GM21576 (cell line): ENCODE results near the gene SLC9B1.
A peak's percentile ranks its signal among the peaks of the same experiment; 100 is the strongest.
"Not testable (repeated sequence)": the region's sequence is repeated elsewhere in the genome, so short reads cannot be mapped to it uniquely, and the experiment has no call there.

Source experiments
- ATAC-seq: cut with Tn5 transposase; IDR thresholded peaks from one replicate; pipeline ENCODE4 v1.9.1; 2021; ENCODE audit warnings: mild to moderate bottlenecking, moderate library complexity; ENCODE audit not compliant: unreplicated experiment

SLC9B1 gene

GRCh38 chr4:103012060-103012459, 7.4 kb downstream of the SLC9B1 start:
- ATAC-seq, result no peak

- no peak for ATAC-seq
Measured at GRCh38 chr4:103011378-103012025, 8.0 kb downstream of the SLC9B1 start.

GRCh38 chr4:103010804-103011203, 8.7 kb downstream of the SLC9B1 start:
- no peak for ATAC-seq

- ATAC-seq, result peak; percentile 60
Measured at GRCh38 chr4:103008875-103009729, 10.4 kb downstream of the SLC9B1 start.

GRCh38 chr4:103002551-103002950, 17.0 kb downstream of the SLC9B1 start:
- ATAC-seq, result no peak

GRCh38 chr4:102994803-102995202, 24.7 kb downstream of the SLC9B1 start:
- ATAC-seq, result no peak

- not testable (repeated sequence) for ATAC-seq
Measured at GRCh38 chr4:102993985-102994384, 25.5 kb downstream of the SLC9B1 start.

- ATAC-seq, result no peak
Measured at GRCh38 chr4:102988429-102989020, 31.0 kb downstream of the SLC9B1 start.

GRCh38 chr4:102981005-102981404, 38.5 kb downstream of the SLC9B1 start:
- no peak for ATAC-seq

GRCh38 chr4:102961813-102962212, 57.7 kb downstream of the SLC9B1 start:
- ATAC-seq, result not testable (repeated sequence)

GRCh38 chr4:102959496-102959895, 60.0 kb downstream of the SLC9B1 start:
- ATAC-seq, result no peak

- no peak for ATAC-seq
Measured at GRCh38 chr4:102945066-102945465, 74.4 kb downstream of the SLC9B1 start.

GRCh38 chr4:102938063-102938462, 81.4 kb downstream of the SLC9B1 start:
- ATAC-seq, result not testable (repeated sequence)

GRCh38 chr4:102935716-102936115, 83.8 kb downstream of the SLC9B1 start:
- no peak for ATAC-seq

GRCh38 chr4:102919697-102920096, 99.8 kb downstream of the SLC9B1 start:
- ATAC-seq, result not testable (repeated sequence)

- ATAC-seq, result no peak
Measured at GRCh38 chr4:102918859-102919258, 100.6 kb downstream of the SLC9B1 start.

GRCh38 chr4:102901804-102902203, 117.7 kb downstream of the SLC9B1 start:
- ATAC-seq, result no peak

GRCh38 chr4:102897610-102898009, 121.9 kb downstream of the SLC9B1 start:
- ATAC-seq, result not testable (repeated sequence)

GRCh38 chr4:102896547-102896946, 123.0 kb downstream of the SLC9B1 start:
- not testable (repeated sequence) for ATAC-seq

GRCh38 chr4:102889866-102890265, 129.6 kb downstream of the SLC9B1 start:
- ATAC-seq, result not testable (repeated sequence)

- ATAC-seq, result not testable (repeated sequence)
Measured at GRCh38 chr4:102888570-102888969, 130.9 kb downstream of the SLC9B1 start.

GRCh38 chr4:102883278-102883677, 136.2 kb downstream of the SLC9B1 start:
- no peak for ATAC-seq
